GM21619 (cell line): ENCODE measurements around the gene STK32C.
"Not testable (repeated sequence)": the region's sequence is repeated elsewhere in the genome, so short reads cannot be mapped to it uniquely, and the experiment has no call there.

ENCODE experiments used
- ATAC-seq: cut with Tn5 transposase; IDR thresholded peaks from one replicate; pipeline ENCODE4 v1.9.1; 2021; ENCODE audit not compliant: unreplicated experiment

The STK32C gene

DNA sequence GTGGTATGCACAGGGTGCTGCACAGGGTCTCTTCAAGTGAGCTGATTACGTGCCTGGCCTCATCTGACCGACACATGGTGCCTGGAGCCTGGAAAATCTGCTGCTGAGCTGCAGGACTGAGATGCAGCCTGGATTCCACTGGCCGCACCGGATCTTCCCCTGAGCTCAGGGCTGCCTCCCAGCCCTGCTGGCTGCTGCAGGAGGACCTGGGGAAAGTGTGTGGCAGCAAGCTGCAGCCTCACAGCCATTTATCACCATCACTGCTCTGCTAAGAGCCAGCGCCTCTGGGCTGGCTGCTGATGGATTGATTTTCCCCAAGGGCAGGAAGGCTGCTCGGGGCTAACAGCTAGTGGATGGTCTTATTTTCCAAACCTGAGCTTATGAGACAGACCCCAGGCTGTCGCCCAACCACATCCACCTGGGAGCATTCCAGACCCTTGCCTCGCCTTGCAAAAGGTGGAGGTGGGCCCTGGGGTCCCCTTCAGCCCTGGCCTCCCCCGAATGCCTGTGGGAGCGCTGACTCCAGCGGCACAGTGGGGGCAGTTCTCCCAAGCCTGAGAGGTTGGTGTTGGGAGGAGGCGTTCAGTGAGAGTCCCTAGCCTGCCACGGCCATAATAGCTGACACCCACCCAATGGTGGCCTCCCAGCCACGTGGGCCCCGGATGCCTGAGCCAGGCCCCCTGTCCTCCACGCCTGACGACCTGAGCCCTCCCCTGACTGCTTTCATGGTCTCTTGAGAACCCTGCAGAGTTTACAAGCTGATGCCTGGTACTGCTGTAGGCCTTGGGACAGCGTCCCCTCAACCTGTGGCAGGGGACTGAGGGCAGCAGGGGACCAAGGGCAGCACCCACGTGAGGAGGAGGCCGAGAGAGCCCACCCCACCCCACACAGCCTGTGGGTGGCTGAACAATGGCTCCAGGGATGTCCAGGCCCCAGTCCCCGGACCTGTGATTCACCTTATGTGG is 38.2 kb downstream of the STK32C start:
- no peak for ATAC-seq

DNA sequence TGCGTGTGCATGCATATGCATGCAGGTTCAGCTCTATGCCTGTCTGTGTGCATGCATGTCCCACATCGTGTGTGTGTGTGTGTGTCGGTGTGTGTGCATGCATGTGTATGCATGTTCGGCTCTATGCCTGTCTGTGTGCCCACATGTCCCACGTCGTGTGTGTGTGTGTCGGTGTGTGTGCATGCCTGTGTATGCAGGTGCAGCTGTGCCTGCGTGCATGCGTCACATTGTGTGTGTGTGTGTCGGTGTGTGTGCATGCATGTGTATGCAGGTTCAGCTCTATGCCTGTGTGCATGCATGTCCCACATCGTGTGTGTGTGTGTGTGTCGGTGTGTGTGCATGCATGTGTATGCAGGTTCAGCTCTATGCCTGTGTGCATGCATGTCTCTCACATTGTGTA is 39.8 kb downstream of the STK32C start:
- not testable (repeated sequence) for ATAC-seq

DNA sequence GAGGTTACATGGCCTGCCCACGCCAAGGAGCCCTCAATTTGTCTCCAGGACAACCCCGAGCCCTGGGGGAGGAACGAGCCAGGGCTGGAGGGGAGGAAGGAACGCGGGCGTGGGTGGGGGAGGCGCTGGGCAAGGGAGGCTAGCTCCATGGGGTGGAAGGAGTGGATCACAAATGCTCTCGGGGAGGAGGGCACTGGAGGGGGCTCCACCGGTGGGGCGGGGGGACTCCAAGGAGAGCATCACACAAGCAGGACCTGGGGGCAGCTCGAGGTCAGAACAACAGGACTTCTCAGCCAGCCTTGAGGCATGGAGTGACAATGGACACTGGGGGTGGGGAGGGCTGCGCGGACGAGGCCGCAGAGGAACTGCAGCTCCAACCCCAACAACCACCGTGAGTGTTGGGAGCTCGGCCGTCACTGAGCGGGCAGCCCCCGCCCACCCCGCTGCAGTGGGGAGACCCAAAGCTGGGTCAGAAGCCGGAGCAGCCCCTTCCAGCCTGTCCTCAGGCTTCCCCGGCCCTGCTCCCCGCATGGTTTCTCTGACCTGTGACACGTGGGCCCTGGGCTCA is 41.1 kb downstream of the STK32C start:
- ATAC-seq = no peak

DNA sequence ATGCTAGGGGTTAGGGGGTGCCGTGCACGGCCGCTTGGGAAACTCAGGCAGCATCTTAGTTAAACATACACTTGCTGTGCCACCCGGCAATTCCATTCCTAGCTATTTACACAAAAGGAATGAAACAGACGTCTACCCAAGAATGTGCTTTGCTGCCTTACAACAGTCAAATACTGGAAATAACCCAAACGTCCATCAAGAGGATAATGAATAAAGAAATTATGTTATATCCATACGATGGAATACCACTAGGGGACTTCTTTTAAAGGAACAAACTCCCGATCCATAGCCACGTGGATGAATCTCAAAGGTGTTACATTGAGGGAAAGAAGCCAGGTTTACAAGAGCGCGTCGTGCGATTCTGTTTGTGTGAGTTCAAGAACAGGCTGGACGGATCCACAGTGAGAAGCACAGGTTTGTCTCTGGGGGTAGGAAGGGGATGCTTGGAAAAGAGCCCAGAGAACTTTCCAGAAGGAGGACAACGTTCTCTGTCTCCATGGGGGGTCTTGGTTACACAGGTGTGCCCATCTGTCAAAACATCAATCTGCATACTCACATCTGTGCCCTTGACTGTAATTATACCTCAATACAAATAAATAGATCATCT is 41.8 kb downstream of the STK32C start:
- ATAC-seq = no peak

DNA sequence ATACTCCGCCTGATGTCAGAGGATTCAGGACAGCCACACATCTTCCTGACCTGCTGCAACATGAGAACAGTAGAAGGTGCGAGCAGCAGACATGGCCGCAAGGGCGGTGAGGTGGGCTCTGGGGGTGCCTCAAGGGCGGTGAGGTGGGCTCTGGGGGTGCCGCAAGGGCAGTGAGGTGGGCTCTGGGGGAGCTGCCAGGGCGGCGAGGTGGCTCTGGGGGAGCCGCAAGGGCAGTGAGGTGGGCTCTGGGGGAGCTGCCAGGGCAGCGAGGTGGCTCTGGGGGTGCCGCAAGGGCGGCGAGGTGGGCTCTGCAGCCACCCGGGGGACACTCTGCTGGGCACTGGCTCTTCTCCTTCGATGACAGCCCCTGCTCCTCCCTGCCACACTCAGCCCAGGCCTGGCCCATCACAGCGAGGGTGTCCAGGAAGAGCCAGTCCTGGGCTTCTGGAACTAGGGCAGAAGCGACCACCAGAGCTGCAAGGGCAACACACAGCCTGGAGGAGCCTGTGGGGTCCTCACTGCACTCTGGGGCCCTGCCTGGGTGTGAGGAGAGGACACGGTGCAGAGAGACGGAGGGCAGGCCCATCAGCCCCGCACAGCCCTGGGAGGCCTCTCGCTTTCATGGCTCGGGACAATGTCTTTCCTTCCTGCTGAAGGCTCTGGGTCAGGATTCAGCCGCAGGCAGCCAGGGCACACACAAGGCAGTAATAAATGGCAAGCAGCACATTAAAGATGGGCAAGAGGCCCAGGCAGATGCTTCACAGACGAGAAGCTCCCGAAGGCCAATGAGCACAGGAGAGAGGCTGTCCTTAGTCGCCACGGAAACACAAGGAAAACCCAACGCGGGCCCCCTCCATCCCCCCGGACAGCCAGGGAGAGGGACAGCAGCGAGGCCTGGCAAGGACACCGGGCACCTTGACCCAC is 42.5 kb downstream of the STK32C start:
- no peak for ATAC-seq

DNA sequence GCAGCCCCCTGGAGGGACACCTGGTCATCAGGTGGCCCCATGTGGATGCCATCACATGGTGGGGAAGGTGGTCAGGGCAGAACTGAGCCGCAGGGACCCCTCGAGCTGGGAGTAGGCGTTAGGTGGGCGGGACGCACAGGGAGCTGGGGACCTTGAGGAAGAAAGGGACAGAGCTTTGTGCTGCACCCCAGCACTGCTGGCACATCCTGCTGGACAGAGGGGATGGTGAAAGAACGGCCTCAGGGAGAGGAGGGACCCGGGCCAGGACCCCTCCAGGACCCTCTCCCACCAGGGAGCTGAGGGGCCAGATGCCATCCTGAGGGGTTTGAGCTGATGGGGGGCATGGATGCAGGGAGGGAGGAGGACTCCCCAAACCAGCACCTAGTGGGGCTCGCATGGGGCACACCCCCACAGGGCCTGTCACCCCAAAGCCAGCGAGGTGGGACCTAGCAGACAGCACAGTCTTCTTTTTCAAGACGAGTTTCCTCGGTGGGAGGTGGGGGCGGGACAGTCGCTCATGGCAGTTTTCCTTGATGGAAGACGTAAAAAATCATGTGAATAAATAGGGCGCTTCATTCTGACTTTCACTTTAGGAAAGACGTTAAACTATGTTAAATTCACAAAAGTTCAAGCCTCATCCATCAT is 43.3 kb downstream of the STK32C start:
- ATAC-seq = no peak

DNA sequence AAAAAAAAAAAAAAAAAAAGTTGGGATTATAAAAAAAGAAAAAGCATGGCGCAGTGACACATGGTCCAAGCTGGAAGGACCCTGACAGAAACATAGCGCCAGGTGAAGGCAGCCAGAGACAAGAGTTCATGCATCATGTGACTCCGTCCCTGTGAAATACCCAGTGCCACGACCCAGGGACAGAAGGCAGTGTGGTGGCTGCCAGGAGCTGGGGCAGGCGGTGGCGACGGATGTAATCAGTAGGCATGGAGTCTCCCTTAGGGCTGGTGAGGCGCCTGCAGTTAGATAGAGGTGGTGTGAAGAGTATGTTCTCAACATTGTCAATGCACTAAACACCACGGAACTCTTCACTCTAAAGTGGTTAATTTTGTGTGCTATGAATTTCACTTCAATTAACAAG is 43.9 kb downstream of the STK32C start:
- ATAC-seq = no peak

DNA sequence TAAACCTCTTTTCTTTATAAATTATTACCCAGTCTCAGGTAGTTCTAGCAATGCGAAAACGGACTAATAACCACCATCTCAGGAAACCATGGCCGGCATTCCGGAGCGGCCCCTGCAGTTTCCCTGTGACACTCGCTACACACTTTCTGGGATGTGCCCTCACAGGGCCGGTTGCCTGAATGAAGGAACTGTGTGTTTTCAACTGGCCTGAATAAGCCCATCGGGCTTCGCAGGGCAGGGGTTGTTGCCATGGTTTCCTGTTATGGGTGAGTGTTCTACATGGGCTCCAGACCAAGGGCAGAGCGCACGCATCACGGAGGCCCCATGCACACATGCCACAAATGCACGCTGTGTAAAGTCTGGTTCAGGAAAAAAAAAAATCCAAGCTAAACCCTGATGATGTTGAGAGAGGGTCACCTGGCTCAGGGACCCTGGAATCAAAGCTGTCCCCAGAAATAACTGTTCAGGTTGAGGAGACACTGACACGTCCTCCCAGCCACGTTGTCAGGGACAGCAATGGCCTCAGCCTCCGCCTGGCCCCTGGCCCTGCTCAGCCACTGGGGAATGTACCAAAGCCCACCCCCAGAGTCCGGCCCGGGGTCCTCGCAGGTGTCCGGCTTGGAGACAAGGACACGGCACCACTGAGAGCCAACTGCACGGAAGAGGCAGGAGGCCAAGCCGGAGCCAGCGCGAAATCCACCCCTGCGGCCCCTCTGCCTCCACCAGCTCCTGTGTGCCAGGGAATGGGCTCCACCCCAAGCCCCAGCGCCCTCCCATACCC is 47.9 kb downstream of the STK32C start:
- ATAC-seq = no peak

DNA sequence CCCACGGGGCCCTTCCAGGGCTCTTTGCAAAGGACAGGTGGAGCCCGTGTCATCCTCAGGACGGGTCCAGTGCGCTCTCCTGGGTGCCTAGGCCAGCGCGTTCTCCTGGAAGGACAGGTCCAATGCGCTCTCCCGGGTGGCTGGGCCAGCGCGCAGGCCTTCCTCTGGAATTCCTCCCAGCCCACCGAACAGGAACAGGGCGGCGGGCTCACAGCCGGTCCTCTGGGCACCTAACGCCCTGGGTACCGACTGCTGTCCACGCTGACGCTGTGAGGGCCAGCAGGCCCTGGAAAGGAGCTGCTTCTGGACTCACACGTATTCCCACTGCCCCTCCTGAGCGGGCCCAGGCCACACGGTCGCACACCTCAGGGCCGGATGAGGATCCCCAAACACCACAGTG is 49.3 kb downstream of the STK32C start:
- no peak for ATAC-seq

DNA sequence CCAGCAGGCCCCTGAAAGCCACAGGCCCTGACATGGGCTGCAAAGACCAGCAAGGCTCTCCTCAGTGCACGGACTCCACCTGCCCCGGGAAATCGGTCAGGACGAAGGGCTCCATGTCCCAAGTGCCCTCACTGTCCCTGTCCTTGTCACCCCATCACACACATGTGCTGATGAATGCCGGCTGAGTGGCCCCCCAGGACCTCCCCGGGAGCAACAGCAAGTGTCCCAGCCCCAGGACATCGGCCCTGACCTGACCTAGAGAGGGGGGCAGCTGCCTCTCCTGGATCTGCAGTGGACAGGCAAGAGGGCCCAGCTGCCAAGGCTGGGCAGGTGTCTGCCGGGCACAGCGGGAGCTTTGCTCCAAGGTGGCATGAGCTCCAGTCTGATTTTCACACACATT is 49.8 kb downstream of the STK32C start:
- ATAC-seq = no peak

DNA sequence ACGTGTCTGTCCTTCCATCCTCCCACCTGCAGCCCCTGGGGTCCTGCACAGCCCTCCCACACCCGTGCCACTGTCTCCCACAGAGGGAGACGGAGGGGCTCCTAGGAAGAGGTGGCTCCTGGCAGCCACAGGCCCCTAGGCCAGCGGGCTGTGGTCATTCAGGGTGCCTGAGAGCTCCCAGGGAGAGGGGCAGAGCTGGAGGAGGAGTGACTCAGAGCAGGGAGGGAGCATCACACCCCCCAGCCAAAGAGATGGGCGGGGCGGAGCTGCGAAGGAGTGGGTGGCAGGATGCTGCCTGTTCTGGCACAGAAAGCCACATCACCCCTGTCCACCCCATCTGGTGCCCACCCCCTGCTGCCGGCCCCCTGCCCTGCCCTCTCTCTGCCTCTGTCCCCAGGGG is 50.5 kb downstream of the STK32C start:
- no peak for ATAC-seq

DNA sequence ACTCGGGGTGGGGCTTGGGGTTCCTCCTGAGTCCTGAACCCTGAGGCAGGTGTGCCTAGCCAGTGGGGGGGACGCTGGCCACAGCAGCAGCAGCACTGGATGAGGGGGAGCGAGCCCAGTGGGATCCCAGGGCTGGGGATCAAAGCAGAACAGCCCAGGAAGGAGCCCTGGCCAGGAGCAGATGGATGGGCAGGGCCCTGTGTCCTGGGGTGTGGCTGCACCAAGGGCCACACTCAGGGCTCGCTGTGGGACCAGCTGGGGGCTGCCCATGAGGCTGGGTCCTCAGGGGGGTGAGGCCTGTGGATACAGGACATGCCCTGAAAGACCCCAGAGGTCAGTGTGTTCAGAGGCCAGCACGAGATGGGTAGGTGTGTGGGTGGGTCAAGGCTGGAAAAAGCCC is 50.9 kb downstream of the STK32C start:
- no peak for ATAC-seq

DNA sequence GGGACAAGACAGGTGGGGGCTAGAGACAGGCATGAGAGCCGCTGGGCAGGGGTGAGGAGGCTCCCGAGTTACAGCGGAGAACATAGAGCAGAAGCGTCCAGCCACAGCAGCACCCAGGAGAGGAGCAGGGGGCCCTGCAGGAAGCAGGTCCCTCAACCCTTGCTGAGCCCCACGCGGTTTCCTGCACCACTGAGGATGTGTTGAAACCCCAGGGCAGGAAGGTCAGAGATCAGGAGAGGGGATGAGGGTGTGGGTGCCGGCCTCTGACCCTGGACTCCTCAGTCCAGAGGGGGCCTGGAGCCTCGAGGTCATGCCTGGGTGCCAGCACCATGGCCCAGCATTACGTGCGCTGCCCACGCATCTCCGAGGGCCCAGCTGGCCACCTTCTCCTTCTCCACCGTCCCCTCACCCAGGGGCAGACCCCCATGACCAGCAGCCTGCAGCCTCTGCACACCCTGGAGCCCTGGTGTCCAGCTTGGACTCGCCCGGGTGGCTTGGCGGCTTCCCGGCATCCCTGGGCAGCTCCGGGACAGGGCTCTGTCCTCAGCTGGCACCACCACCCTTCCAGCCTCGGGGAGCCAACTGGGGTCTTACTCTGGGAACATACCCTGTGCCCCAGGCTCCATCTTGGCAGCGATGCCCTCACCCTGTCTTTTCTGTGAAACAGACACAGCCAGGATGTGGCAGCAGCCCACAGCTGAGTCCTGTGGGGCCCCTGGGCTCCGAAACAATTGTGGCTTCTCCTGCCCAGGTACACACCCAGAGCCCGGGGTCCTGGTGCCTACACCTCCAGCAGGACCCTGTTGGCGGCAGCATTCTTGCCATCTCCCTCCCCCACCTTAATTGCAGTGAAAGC is 52.0 kb downstream of the STK32C start:
- ATAC-seq = no peak

DNA sequence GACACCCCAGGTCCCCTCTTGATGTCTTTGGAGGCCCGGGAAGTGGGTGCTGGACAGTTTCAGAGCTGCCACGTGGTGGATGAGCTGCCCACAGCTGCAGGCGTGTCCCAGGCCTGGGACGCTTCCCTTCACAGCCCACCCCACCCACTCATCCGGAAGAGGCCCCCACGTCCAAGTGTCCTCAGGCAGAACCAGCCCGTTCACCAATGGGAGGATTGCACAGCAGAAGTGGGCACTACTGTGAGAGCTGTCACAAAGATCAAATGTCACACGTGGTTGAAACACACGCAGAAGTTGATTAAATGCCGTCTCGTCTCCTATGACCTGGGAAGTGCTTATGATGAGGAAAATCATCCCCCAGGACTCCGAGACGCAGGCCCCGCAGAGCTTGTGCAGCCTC is 52.9 kb downstream of the STK32C start:
- ATAC-seq = no peak

DNA sequence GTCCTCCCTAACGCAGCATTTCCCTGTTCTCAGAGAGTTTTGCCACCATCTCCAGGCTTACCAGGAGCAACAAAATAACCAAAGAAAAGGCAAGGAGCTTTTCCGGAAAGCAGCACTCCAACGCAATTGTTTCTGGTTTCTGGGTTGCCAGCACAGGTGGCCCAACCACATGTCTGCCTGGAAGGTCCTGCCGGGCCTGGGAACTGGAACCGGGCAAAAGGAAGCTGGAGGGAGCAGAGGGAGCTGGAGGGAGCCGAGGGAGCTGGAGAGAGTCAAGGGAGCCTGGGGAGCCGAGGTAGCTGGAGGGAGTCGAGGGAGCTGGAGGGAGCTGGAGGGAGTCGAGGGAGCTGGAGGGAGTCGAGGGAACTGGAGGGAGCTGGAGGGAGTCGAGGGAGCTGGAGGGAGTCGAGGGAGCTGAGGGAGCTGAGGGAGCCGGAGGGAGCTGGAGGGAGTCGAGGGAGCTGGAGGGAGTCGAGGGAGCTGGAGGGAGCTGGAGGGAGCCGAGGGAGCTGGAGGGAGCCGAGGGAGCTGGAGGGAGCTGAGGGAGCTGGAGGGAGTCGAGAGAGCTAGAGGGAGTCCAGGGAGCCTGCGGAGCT is 54.6 kb downstream of the STK32C start:
- ATAC-seq = no peak

DNA sequence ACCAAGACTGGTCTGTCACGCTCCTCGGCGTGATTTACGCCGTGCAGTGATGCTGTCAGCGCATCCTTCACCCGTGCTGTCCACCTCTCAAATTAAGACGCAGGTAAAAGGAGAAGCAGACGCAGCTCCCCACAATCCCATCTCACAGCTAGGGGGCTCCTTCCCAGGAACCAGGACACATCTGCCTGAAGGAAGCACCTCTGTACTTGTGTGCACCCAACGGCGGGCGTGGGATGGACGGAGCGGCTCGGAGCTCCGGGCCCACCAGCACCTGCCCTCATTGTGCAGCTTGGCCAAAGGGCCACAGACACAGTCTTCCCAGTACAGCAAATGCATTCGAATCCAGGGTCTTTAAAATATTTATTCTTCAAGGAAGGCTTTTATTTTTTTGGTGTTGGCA is 55.3 kb downstream of the STK32C start:
- ATAC-seq = no peak

DNA sequence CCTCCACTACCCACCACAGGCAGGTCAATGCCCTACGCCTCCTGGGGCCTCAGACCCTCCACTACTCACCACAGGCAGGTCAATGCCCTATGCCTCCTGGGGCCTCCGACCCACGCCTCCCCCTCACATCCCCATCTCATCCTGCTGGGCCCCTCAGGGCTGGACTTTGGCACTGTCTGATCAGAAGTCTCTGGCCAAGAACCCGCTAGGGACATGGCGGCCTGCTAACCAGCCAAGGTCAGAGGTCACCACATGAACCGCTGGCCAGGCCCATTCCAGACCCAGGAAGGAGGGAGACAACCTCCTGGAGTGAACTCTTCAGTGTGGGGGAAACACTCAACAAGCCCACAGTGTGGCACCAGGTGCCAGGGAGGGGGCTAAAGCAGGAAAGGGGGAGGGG is 55.8 kb downstream of the STK32C start:
- no peak for ATAC-seq
